NCI-H345 treated with DMSO at 0.1 percent for 48 hours (cell line): ENCODE results near the gene TXNL1.

Experiments used
- DNase-seq: peaks from one replicate; lab custom pipeline; 2025; ENCODE audit not compliant: unreplicated experiment; lab: John Stamatoyannopoulos, UW

Gene TXNL1

GRCh38 chr18:56570978-56571377 is 67.4 kb downstream of the TXNL1 start:
- no peak for DNase-seq

GRCh38 chr18:56569416-56569815 is 69.0 kb downstream of the TXNL1 start:
- DNase-seq, result no peak

GRCh38 chr18:56568986-56569385 is 69.4 kb downstream of the TXNL1 start:
- no peak for DNase-seq

GRCh38 chr18:56565551-56566345 is 72.6 kb downstream of the TXNL1 start:
- no peak for DNase-seq

GRCh38 chr18:56565046-56565445 is 73.3 kb downstream of the TXNL1 start:
- no peak for DNase-seq

GRCh38 chr18:56563568-56563967 is 74.8 kb downstream of the TXNL1 start:
- DNase-seq, result no peak

- no peak for DNase-seq
Observed at GRCh38 chr18:56562479-56562878, 75.9 kb downstream of the TXNL1 start.

GRCh38 chr18:56560992-56561391 is 77.4 kb downstream of the TXNL1 start:
- DNase-seq, result no peak

- DNase-seq, result no peak
Observed at GRCh38 chr18:56559044-56559443, 79.3 kb downstream of the TXNL1 start.

- no peak for DNase-seq
Observed at GRCh38 chr18:56556907-56557306, 81.5 kb downstream of the TXNL1 start.

- no peak for DNase-seq
Observed at GRCh38 chr18:56550121-56550520, 88.3 kb downstream of the TXNL1 start.
